Activated T-cell treated with anti-CD3 and anti-CD28 coated beads for 24 hours (primary cell): Measurements from ENCODE around the gene PTPRA.
"Not testable (repeated sequence)": the region's sequence is repeated elsewhere in the genome, so short reads cannot be mapped to it uniquely, and the experiment has no call there.

ENCODE experiments used
- DNase-seq: peaks from one replicate; pipeline ENCODE4 v3.0.0-alpha.2; 2020; ENCODE audit warnings: low read depth

The PTPRA gene

DNA sequence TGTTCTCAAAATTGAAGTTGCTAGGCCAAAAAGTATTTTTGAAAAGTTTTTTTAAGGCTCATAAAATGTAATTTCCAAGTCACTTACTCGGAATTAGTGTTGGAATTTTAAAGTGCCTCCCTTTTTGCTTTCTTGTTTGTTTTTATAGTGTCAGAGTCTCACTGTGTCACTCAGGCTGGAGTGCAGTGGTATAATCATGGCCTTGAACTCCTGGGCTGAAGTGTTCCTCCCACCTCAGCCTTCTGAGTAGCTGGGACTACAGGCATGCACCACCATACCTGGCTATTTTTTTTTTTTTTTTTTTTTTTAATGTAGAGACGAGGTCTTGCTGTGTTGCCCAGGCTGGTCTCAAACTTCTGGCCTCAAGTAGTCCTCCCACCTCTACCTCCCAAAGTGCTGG is 130.1 kb downstream of the PTPRA start:
- DNase-seq = no peak

- DNase-seq = peak; percentile 7
These were observed 137.9 kb downstream of the PTPRA start for GRCh38 chr20:3010985-3011723.

GRCh38 chr20:3011752-3012151 is 138.5 kb downstream of the PTPRA start:
- DNase-seq = peak; percentile 8

DNA sequence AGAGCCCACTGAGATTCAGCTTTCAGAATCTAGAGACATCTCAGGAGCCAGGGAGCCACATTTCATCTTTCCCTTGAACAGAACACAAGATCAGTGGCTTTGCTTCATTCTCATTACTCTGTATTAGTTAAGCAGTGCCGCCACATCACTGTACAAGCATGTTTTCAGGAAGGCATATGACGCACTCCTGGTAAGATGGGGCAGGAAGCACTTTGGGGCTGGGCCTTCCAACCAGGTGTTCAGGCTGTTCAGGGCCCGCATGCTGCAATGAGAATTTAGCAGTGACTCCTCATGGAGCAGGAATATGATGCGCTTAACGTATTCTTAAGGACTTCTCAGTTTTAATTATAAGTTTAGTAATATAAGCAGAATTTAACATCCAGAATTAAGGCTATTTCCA is 140.5 kb downstream of the PTPRA start:
- no peak for DNase-seq

- no peak for DNase-seq
These were observed 140.9 kb downstream of the PTPRA start for GRCh38 chr20:3014179-3014578.

GRCh38 chr20:3014662-3015061 is 141.4 kb downstream of the PTPRA start:
- DNase-seq = peak; percentile 11

- DNase-seq = not testable (repeated sequence)
These were observed 142.0 kb downstream of the PTPRA start for GRCh38 chr20:3015302-3015701.

DNA sequence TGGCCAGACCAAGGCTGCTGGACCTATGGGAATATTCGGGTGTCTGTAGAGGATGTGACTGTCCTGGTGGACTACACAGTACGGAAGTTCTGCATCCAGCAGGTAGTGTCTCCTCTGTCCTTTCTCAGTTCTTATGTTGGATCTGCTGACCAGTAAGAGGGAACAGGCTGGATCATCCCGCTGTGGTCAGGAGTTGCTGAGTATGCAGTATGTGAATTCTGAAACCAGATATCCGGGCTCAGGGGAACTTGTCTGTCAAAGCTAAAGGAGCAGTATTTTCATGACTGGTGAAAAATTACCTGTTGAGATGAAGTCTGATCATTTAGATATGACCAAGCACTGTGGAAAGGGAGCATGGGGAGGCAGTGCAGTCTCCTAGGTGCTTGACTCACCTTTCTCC is 148.0 kb downstream of the PTPRA start:
- DNase-seq = no peak

DNA sequence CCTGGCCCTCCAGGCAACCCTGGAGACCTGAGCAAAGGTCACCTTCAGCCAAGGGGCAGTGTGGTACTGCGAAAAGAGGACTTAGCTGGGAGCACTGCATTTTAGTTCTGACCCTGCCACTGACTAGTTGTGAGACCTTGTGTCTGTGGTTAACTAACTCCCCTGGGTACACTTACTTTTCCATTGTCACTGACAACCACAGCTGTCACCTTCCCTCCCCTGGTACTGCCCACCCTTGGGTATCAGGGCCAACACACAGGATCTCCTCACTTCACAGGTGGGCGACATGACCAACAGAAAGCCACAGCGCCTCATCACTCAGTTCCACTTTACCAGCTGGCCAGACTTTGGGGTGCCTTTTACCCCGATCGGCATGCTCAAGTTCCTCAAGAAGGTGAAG is 148.5 kb downstream of the PTPRA start:
- DNase-seq = no peak

GRCh38 chr20:3022559-3023490 is 149.5 kb downstream of the PTPRA start:
- DNase-seq = not testable (repeated sequence)

DNA sequence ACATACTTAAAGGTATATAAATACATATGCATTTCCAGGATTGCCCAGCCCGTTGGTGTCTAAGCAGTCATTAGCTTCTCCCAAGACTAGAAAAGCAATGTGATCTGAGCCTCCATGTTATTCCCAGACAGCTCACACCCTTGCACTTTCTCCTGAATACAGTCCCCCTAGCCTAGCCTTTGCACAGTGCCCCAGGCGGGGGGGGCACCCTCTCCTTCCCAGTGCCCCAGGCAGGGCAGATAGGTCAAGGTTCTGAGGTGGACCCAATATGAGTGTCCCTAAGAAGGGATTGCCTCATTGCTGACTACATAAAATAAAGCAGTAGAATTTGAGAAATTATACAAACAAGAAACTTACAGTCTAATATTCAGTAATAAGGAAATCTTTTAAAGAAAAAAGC is 154.7 kb downstream of the PTPRA start:
- no peak for DNase-seq

DNA sequence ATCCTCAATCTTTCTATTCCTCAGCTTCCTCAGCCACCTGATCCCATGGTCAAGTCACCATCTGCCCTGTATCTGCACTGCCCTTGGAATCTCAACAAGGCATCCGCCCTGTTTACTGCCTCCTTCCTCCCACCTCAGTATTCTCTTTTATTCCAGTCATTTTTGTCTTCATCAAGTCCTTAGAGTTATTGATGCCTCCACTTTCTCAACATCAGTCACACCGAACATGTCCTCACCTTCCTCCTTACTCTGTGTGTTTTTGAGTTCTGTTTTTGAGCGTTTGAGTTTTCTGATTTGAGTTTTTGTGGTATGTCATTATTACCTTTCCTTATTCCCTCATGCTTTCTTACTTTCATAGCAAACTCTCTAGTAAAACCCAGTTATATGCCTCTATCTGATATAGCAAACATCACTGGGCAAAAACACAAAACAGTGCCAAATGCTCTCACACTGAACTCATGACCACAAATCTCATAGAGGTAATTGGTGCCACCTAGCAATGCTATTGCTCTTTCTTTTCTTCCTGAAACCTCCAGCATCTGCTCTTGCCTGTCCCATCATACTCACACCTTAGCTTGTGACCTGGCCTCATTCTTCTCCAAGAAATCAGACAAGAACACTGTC is 158.4 kb downstream of the PTPRA start:
- DNase-seq = no peak

DNA sequence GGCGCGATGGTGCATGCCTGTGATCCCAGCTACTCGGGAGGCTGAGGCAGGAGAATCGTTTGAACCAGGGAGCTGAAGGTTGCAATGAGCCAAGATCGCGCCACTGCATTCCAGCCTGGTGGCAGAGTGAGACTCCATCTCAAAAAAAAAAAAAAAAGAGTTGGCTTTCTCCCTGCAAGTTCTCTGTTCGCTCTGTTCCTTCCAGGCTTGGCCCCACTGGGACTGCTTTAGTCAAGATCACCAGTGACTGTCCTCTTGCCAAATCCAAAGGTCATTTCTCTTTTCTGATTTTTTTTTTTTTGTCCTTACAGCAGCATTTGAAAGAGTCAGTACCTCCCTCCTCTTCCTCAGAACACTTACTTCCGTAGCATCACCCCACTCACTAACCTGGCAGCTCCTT is 159.3 kb downstream of the PTPRA start:
- DNase-seq = no peak

GRCh38 chr20:3037654-3038053 is 164.4 kb downstream of the PTPRA start:
- DNase-seq = no peak

DNA sequence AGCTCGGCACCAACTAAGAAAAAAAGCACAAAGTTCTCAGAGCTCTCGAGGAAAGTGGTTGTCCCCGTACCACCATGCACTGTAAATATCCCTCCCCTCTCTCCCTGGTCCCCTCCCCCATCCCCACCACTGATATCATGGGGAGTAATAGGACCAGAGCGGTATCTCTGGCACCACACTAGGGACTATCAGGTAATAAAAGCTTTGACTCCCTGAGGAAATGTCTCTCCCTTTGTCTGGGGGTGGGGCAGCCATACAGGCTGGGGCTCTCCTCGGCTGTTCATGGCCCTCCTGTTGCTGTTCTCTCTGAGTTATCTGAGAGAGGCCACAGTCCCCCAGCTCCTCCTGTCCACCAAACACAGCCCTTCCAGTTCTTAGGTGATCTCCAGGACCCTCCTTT is 165.2 kb downstream of the PTPRA start:
- DNase-seq = no peak

- no peak for DNase-seq
These were observed 166.1 kb downstream of the PTPRA start for GRCh38 chr20:3039426-3039825.

- no peak for DNase-seq
These were observed 166.8 kb downstream of the PTPRA start for GRCh38 chr20:3040086-3040485.

GRCh38 chr20:3041854-3042409 is 168.7 kb downstream of the PTPRA start:
- DNase-seq = no peak

DNA sequence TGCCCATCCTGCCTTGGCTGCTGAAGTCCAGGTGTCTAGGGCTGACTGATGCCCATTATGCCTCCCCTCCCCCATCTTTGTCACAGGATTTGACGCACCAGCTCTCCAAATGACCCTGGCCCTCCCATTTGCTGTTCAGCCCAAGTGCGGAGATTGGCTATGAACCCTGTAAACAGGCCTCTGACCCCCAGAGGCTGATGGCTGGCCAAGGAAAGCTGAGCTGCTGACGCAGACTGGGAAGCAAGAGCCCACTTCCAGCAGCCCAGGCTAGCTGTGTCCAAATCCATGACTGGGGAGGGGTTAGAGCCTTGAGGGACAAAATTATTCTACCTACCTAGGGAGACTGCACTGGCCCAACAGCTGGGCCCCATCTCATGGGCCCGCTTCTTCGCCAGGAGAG is 169.3 kb downstream of the PTPRA start:
- no peak for DNase-seq

- DNase-seq = no peak
These were observed 170.0 kb downstream of the PTPRA start, which contains the start of gene GNRH2 for GRCh38 chr20:3043322-3043721. Gene GNRH2 (plus strand): TSS chr20:3043622. CDS start chr20:3044415, 793 bp downstream.

DNA sequence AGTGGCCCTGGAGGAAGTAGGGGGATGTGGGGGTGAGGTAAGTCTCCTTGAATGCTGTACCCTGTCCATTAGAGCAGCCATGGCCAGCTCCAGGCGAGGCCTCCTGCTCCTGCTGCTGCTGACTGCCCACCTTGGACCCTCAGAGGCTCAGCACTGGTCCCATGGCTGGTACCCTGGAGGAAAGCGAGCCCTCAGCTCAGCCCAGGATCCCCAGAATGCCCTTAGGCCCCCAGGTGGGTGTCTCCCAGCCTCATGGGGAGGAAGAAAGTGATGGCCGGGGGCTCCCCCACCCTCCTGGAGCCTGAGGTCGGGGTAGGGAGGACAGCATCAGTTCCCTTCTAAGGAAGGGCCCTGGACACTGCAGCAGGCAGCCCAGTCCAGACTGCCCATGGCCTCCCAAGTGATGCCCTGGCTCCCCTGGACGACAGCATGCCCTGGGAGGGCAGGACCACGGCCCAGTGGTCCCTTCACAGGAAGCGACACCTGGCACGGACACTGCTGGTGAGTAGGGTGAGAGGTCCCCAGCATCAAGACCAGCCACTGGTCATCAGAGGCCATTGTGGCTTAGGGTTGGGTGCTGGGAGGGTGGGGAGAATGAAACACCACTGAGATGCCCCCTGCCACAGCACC is 171.2 kb downstream of the PTPRA start:
- no peak for DNase-seq
